Adipose tissue (tissue), 3 donors: ENCODE data around the gene NABP2. TPM values are rescaled to one million over a fixed set of nuclear protein-coding genes. Genes with fewer than 3 reads are reported as not detected.
"Not testable (repeated sequence)": the region's sequence is repeated elsewhere in the genome, so short reads cannot be mapped to it uniquely, and the experiment has no call there.

Experiments used
- H3K27ac ChIP-seq: one replicate; pipeline ENCODE4 v1.5.1; 2013; ENCODE audit warnings: low read depth, low read length
- WGBS, 3 donors: extraction: QIAGEN DNeasy Blood & Tissue Kit; methylation state at CpG; one replicate each; pipeline ENCODE4 v1.1.7; 2013; 5-methylcytosine and 5-hydroxymethylcytosine counted together
- polyA plus RNA-seq, 3 donors: library from polyadenylated mRNA; stranded (reverse); fragments of 200-250 nt; gene quantifications; one replicate each; pipeline ENCODE4 v1.2.3, GENCODE V29; 2013
- donor health status: healthy with polysubstance abuse.
- donor health status: Bipolar disorder and iron deficiency.
- donor health status: healthy.

NABP2 gene
- polyA plus RNA-seq, result 10 to 100 TPM; 20.9 to 22.3 (median 21.3) TPM

- WGBS, 3 donors, result 1% methylated on average over 41 of the region's 41 CpGs
- H3K27ac ChIP-seq, result peak within 1 kb of the TSS; percentile 53
Observed at GRCh38 chr12:56224102-56224701, at the start of gene NABP2. Gene NABP2, plus strand, starts transcription at chr12:56224342. Its CDS starts 515 bp downstream, at chr12:56224857.

GRCh38 chr12:56178347-56178746 is 45.8 kb upstream of the NABP2 start:
- H3K27ac ChIP-seq, result no peak overlapping the region
- WGBS, 3 donors, result 85 to 88% (median 86%) methylated on average over 3 of the region's 3 CpGs

- H3K27ac ChIP-seq, result no peak overlapping the region
- 19 to 79% (median 26%) methylated on average over 2 of the region's 2 CpGs for WGBS, 3 donors
Observed at GRCh38 chr12:56186957-56187356, 37.2 kb upstream of the NABP2 start.

GRCh38 chr12:56188131-56188777 is 35.9 kb upstream of the NABP2 start:
- no peak overlapping the region for H3K27ac ChIP-seq
- WGBS, 3 donors, result 7 to 11% (median 9%) methylated on average over 10 of the region's 10 CpGs

GRCh38 chr12:56188778-56189098 is 35.4 kb upstream of the NABP2 start:
- H3K27ac ChIP-seq, result no peak overlapping the region
- WGBS, 3 donors, result 1 to 2% (median 1%) methylated on average over 9 to 17 of the region's 17 CpGs

- H3K27ac ChIP-seq, result peak within 1 kb of the TSS; percentile 68
- 1% methylated on average over 50 to 85 of the region's 93 CpGs for WGBS, 3 donors
Observed at GRCh38 chr12:56189099-56189917, 34.8 kb upstream of the NABP2 start, which contains the start of gene SMARCC2. Gene SMARCC2, minus strand, starts transcription at chr12:56189483. Its CDS starts 22 bp downstream, at chr12:56189461.

- WGBS, 3 donors, result 1% methylated on average over 42 of the region's 42 CpGs
- peak overlapping the region; percentile 21 for H3K27ac ChIP-seq
Observed at GRCh38 chr12:56189918-56190694, 34.0 kb upstream of the NABP2 start.

- WGBS, 3 donors, result 19 to 22% (median 20%) methylated on average over 9 of the region's 9 CpGs
- no peak overlapping the region for H3K27ac ChIP-seq
Observed at GRCh38 chr12:56190695-56191155, 33.4 kb upstream of the NABP2 start.

- no peak overlapping the region for H3K27ac ChIP-seq
Observed at GRCh38 chr12:56192582-56192981, 31.6 kb upstream of the NABP2 start.

- H3K27ac ChIP-seq, result no peak overlapping the region
- WGBS, 3 donors, result 43 to 48% (median 43%) methylated on average over 1 of the region's 1 CpG
Observed at GRCh38 chr12:56193025-56193578, 31.0 kb upstream of the NABP2 start.

- WGBS, 3 donors, result 60 to 81% (median 68%) methylated on average over 11 of the region's 11 CpGs
- H3K27ac ChIP-seq, result not testable (repeated sequence)
Observed at GRCh38 chr12:56196818-56197550, 27.2 kb upstream of the NABP2 start.

- H3K27ac ChIP-seq, result no peak overlapping the region
- 85 to 92% (median 91%) methylated on average over 9 of the region's 9 CpGs for WGBS, 3 donors
Observed at GRCh38 chr12:56197921-56198635, 26.1 kb upstream of the NABP2 start.

GRCh38 chr12:56198836-56199235 is 25.3 kb upstream of the NABP2 start:
- no peak overlapping the region for H3K27ac ChIP-seq
- 77 to 81% (median 78%) methylated on average over 1 of the region's 1 CpG for WGBS, 3 donors

GRCh38 chr12:56202366-56202765 is 21.8 kb upstream of the NABP2 start:
- H3K27ac ChIP-seq, result no peak overlapping the region
- WGBS, 3 donors, result 40 to 65% (median 53%) methylated on average over 1 of the region's 1 CpG

GRCh38 chr12:56202838-56203237 is 21.3 kb upstream of the NABP2 start:
- H3K27ac ChIP-seq, result no peak overlapping the region
- WGBS, 3 donors, result 58 to 70% (median 65%) methylated on average over 2 of the region's 2 CpGs

GRCh38 chr12:56204275-56204674 is 19.9 kb upstream of the NABP2 start:
- no peak overlapping the region for H3K27ac ChIP-seq

GRCh38 chr12:56205445-56205844 is 18.7 kb upstream of the NABP2 start:
- H3K27ac ChIP-seq, result no peak overlapping the region
